Heart left ventricle (tissue), 13 donors: Measurements from ENCODE around the gene ROPN1L.

Experiments used
- POLR2A ChIP-seq, 2 donors: fragments of 450-650 bp; IDR thresholded peaks; one replicate each; pipeline ENCODE4 v1.6.1; 2017; ENCODE audit warnings: antibody characterized with exemption in 2 of 2, mild to moderate bottlenecking in 2 of 2, moderate library complexity in 2 of 2
- TF ChIP-seq, protein P1 (sequence below), 12 donors: fragments of 200-600 bp; sonication (generic) in 4 of 12; IDR thresholded peaks; one replicate each; pipeline versions ENCODE4 v1.5.0 to v1.8.0; 2018 to 2022; ENCODE audit warnings: antibody characterized with exemption in 12 of 12, mild to moderate bottlenecking in 5 of 12
- donor health status: ischemic (EF 13 %, LVEDD 7.1; RV severe dilation, severe dysfunction).
- donor health status: DM: no; HTN: yes; CAD: no.
- donor health status: DM: no; HTN: no; CAD: no.
- donor health status: ischemic (EF 25% LVEDD 6.9; RV normal size, moderate dysfunction).
- donor health status: ischemic (EF 25% LVEDD 5.7; RV mildly dilated, moderate dysfunction).
- donor health status: ischemic (EF 35%, LVEDD 5.7; RV mildly dilated, moderate dysfunction).
- donor health status: nonischemic (EF 11% LVEDD 7.7; RV severe dilation, severe dysfunction).
- donor health status: DM: yes; HTN: yes; CAD: no.
- donor health status: PGD.
- donor health status: ischemic (EF 29% LVEDD 5.4; RV normal size, mild dysfunction).
- donor health status: nonischemic (EF 23%, LVEDD 6.1; RV moderate dilation, normal function).

- TF ChIP-seq, protein P1, sequence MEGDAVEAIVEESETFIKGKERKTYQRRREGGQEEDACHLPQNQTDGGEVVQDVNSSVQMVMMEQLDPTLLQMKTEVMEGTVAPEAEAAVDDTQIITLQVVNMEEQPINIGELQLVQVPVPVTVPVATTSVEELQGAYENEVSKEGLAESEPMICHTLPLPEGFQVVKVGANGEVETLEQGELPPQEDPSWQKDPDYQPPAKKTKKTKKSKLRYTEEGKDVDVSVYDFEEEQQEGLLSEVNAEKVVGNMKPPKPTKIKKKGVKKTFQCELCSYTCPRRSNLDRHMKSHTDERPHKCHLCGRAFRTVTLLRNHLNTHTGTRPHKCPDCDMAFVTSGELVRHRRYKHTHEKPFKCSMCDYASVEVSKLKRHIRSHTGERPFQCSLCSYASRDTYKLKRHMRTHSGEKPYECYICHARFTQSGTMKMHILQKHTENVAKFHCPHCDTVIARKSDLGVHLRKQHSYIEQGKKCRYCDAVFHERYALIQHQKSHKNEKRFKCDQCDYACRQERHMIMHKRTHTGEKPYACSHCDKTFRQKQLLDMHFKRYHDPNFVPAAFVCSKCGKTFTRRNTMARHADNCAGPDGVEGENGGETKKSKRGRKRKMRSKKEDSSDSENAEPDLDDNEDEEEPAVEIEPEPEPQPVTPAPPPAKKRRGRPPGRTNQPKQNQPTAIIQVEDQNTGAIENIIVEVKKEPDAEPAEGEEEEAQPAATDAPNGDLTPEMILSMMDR (IDR thresholded peaks at IDR 0.05), result no peak
- no peak for TF ChIP-seq POLR2A (IDR thresholded peaks at IDR 0.05)
Measured at GRCh38 chr5:10488144-10488543, 46.5 kb downstream of the ROPN1L start.
